Ishikawa (cell line): ENCODE data around the gene AIG1.

Source experiments
- EP300 ChIP-seq: IDR thresholded peaks from 2 replicates; pipeline ENCODE4 v1.6.1; 2012; ENCODE audit warnings: borderline replicate concordance
- TCF12 ChIP-seq: IDR thresholded peaks from 2 replicates; pipeline ENCODE4 v1.6.1; 2012; ENCODE audit warnings: low read depth
- USF1 ChIP-seq: IDR thresholded peaks from 2 replicates; pipeline ENCODE4 v1.6.1; 2012
- YY1 ChIP-seq: IDR thresholded peaks from 2 replicates; pipeline ENCODE4 v1.6.1; 2012; ENCODE audit warnings: low read depth

DNA sequence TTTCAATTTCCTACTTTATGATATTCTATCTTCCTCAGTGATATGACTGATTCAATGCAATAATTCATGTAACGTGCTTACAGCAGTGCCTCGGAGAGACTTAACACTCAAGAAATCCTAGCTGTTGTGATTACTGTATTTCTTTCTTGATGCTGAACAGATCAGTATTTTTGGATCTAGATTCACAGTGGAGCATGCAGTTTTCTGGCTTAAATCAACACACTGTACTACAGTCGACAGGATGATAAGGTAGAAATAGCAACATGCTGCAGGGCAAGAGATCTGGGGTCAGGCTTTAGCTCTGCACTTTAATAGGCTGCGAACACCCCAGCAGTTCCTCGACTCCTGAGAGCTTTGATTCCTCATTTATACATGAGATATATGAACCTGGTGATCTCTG lies 161.0 kb downstream of the AIG1 start:
- TF ChIP-seq YY1 = no peak
- no peak for TF ChIP-seq TCF12
- TF ChIP-seq USF1 = no peak
- no peak for TF ChIP-seq EP300
